GM06990 (cell line): ENCODE measurements around the gene COX10.

ENCODE experiments used
- DNase-seq: peaks from one replicate; pipeline ENCODE4 v3.0.0-alpha.2; 2011; ENCODE audit not compliant: insufficient read length; ENCODE audit errors: extremely low read depth
- H3K27me3 ChIP-seq: replicated peaks from 2 replicates; pipeline ENCODE4 v1.6.0; 2011; ENCODE audit warnings: low read length; ENCODE audit not compliant: control insufficient read depth, insufficient read depth
- H3K36me3 ChIP-seq: 2 replicates; pipeline ENCODE4 v1.5.1; 2011; ENCODE audit warnings: low read length; ENCODE audit not compliant: control insufficient read depth, insufficient read depth
- H3K4me3 ChIP-seq: replicated peaks from 2 replicates; pipeline ENCODE4 v1.5.1; 2011; ENCODE audit warnings: low read depth, mild to moderate bottlenecking, control low read depth, low read length
- CTCF ChIP-seq: IDR thresholded peaks from 2 replicates; pipeline ENCODE4 v1.5.1; 2011; ENCODE audit warnings: low read length, control low read depth, mild to moderate bottlenecking, inconsistent platforms; ENCODE audit not compliant: insufficient read depth, poor library complexity, severe bottlenecking

Gene COX10

GRCh38 chr17:14245002-14245401, 175.7 kb downstream of the COX10 start:
- TF ChIP-seq CTCF: no peak
- Histone ChIP-seq H3K27me3 (no peaks in the 10 kb centered on the region), H3K36me3 (no peaks in the 10 kb centered on the region), H3K4me3 (no peak overlapping the region)
- no peak for DNase-seq

- no peak for DNase-seq
- no peak for TF ChIP-seq CTCF
- H3K36me3 ChIP-seq: no peaks in the 10 kb centered on the region
- no peak overlapping the region for H3K4me3 ChIP-seq
- no peaks in the 10 kb centered on the region for H3K27me3 ChIP-seq
These were observed 176.3 kb downstream of the COX10 start for GRCh38 chr17:14245629-14246028.
